Measurements from ENCODE around the gene GUCY2C.

- no peak for TF ChIP-seq ZNF140 (tag by site-specific recombination; IDR thresholded peaks at IDR 0.05)
- no peak for TF ChIP-seq CTCF (tag by site-specific recombination; IDR thresholded peaks at IDR 0.05)
- TF ChIP-seq, protein P1, sequence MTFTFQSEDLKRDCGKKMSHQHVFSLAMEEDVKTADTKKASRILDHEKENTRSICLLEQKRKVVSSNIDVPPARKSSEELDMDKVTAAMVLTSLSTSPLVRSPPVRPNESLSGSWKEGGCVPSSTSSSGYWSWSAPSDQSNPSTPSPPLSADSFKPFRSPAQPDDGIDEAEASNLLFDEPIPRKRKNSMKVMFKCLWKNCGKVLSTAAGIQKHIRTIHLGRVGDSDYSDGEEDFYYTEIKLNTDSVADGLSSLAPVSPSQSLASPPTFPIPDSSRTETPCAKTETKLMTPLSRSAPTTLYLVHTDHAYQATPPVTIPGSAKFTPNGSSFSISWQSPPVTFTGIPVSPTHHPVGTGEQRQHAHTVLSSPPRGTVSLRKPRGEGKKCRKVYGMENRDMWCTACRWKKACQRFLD (tag by site-specific recombination; IDR thresholded peaks at IDR 0.05), result no peak
- TF ChIP-seq KLF17 (tag by site-specific recombination; IDR thresholded peaks at IDR 0.05), result no peak
- no peak for TF ChIP-seq GLI4 (tag by site-specific recombination; IDR thresholded peaks at IDR 0.05)
- no peak for TF ChIP-seq ZNF639 (tag by site-specific recombination; IDR thresholded peaks at IDR 0.05)
- TF ChIP-seq ZNF629 (tag by site-specific recombination; IDR thresholded peaks at IDR 0.05), result no peak
Measured at GRCh38 chr12:14655284-14655683, 41.1 kb downstream of the GUCY2C start.
